ENCODE results near the gene GNAL. TPM values are rescaled to one million over a fixed set of nuclear protein-coding genes. Genes with fewer than 3 reads are reported as not detected.
A peak's percentile ranks its signal among the peaks of the same experiment; 100 is the strongest.

GNAL gene
- total RNA-seq, 1 experiment from 2014 or later, result 0.44 TPM

- DNase-seq (ENCODE audit: low read depth, low spot score) (no peak), ATAC-seq (no peak)
- BruUV-seq (replicated peaks), result no TSS peak
- in situ Hi-C loops (cut with HindIII; ENCODE audit: low pct_unique_long_range_greater_than_20kb, low sequenced_read_pairs) (no loop called here), intact Hi-C loops (cut with micrococcal nuclease; ENCODE audit: unreplicated experiment) (loop anchor here (5.0 to 10.0 kb wide), 2 partner anchors 72 to 379 kb away; no protein-coding TSS in a partner anchor)
- H3K4me1 ChIP-seq (ENCODE audit: control insufficient read depth, insufficient read depth, low read length), result no peaks in the 10 kb centered on the region
- POLR2A ChIA-PET, result interaction anchor here (0.6 kb wide), 1 partner anchor 208 kb away, joined by 5 read pairs; no protein-coding TSS in a partner anchor
- H3K27ac ChIP-seq (ENCODE audit: low read length), result no peak overlapping the region
- no peak overlapping the region for H3K4me3 ChIP-seq (ENCODE audit: low read depth in 2 of 2, low read length in 2 of 2)
- CTCF ChIA-PET, result interaction anchor here (0.6 to 1.5 kb wide), 4 partner anchors 11 to 1454 kb away, joined by 3 to 4 read pairs (median 4); no protein-coding TSS in a partner anchor
- no peaks in the 10 kb centered on the region for H3K9me3 ChIP-seq (ENCODE audit: control insufficient read depth, insufficient read depth, low read depth, low read length)
- H3K36me3 ChIP-seq (ENCODE audit: control insufficient read depth, insufficient read depth, low read length), result no peaks in the 10 kb centered on the region
- peaks cover 8% of the 10 kb centered on the region; the same call in 1 of the 2 replicates for H3K27me3 ChIP-seq (ENCODE audit: control insufficient read depth, insufficient read depth, low read length)
- no peak for TF ChIP-seq TCF7L2 (IDR thresholded peaks at IDR 0.05; ENCODE audit: low read depth, low read length)
- TF ChIP-seq CTCF (IDR thresholded peaks at IDR 0.05), result peak; percentile 67
Observed at GRCh38 chr18:11655606-11655932, 33.5 kb upstream of the GNAL start.

- intact Hi-C loops (cut with micrococcal nuclease; ENCODE audit: unreplicated experiment), result loop anchor here (5.0 to 10.0 kb wide), 2 partner anchors 70 to 378 kb away; no protein-coding TSS in a partner anchor
- ATAC-seq (no peak), DNase-seq (ENCODE audit: low read depth, low spot score) (no peak)
- Histone ChIP-seq H3K4me1 (ENCODE audit: control insufficient read depth, insufficient read depth, low read length) (no peaks in the 10 kb centered on the region), H3K27me3 (ENCODE audit: control insufficient read depth, insufficient read depth, low read length) (peaks cover 8% of the 10 kb centered on the region; the same call in 1 of the 2 replicates), H3K27ac (ENCODE audit: low read length) (no peak overlapping the region), H3K36me3 (ENCODE audit: control insufficient read depth, insufficient read depth, low read length) (no peaks in the 10 kb centered on the region), H3K9me3 (ENCODE audit: control insufficient read depth, insufficient read depth, low read depth, low read length) (no peaks in the 10 kb centered on the region), H3K4me3 (ENCODE audit: low read depth in 2 of 2, low read length in 2 of 2) (no peak overlapping the region)
- BruUV-seq (replicated peaks), result no TSS peak
- TF ChIP-seq TCF7L2 (IDR thresholded peaks at IDR 0.05; ENCODE audit: low read depth, low read length), result no peak
- no peak for TF ChIP-seq SIN3A (IDR thresholded peaks at IDR 0.05; ENCODE audit: borderline replicate concordance, insufficient read depth, low read depth, low read length)
- no peak for TF ChIP-seq REST (IDR thresholded peaks at IDR 0.05; ENCODE audit: insufficient read depth in 1 of 2, low read depth in 2 of 2, low read length in 1 of 2)
- TF ChIP-seq CTCF (IDR thresholded peaks at IDR 0.05), result no peak
- TF ChIP-seq POLR2AphosphoS5 (IDR thresholded peaks at IDR 0.05; ENCODE audit: low read depth, low read length), result no peak
- in situ Hi-C loops (cut with HindIII; ENCODE audit: low pct_unique_long_range_greater_than_20kb, low sequenced_read_pairs), result no loop called here
- ChIA-PET POLR2A (no interaction called here), CTCF (no interaction called here)
Observed at GRCh38 chr18:11657152-11657551, 31.9 kb upstream of the GNAL start.

Measured in Panc1 (cell line).